DOHH2 (cell line): ENCODE measurements around the gene NKD1.

Experiments
- H3F3A ChIP-seq: fragments of 200-600 bp; sonication (generic), shearing (Covaris generic); 2 replicates; pipeline ENCODE4 v1.6.0; 2016; ENCODE audit warnings: antibody characterized with exemption, mild to moderate bottlenecking; ENCODE audit not compliant: control insufficient read depth, insufficient read depth
- H3K27ac ChIP-seq: fragments of 200-600 bp; sonication (generic); 2 replicates; pipeline ENCODE4 v1.5.1; 2014; ENCODE audit warnings: low read depth, mild to moderate bottlenecking, low read length, moderate library complexity
- H3K27me3 ChIP-seq: fragments of 200-600 bp; sonication (generic); 2 replicates; pipeline ENCODE4 v1.6.1; 2014; ENCODE audit warnings: mild to moderate bottlenecking, low read length, mixed read lengths; ENCODE audit not compliant: control insufficient read depth
- H3K36me3 ChIP-seq: fragments of 200-600 bp; sonication (generic); 2 replicates; pipeline ENCODE4 v1.6.1; 2014; ENCODE audit warnings: mild to moderate bottlenecking, low read length, moderate library complexity, mixed read lengths; ENCODE audit not compliant: control insufficient read depth
- H3K4me1 ChIP-seq: fragments of 200-600 bp; sonication (generic); 2 replicates; pipeline ENCODE4 v1.6.1; 2014; ENCODE audit warnings: mild to moderate bottlenecking, low read length, mixed read lengths; ENCODE audit not compliant: control insufficient read depth
- H3K4me2 ChIP-seq: fragments of 200-600 bp; sonication (generic); 2 replicates; pipeline ENCODE4 v1.6.0; 2014; ENCODE audit warnings: mild to moderate bottlenecking, low read length, moderate library complexity
- H3K4me3 ChIP-seq: fragments of 200-600 bp; sonication (generic); 2 replicates; pipeline ENCODE4 v1.5.1; 2014; ENCODE audit warnings: mild to moderate bottlenecking, low read length, mixed read lengths
- H3K79me2 ChIP-seq: fragments of 200-600 bp; sonication (generic); 2 replicates; pipeline ENCODE4 v1.6.1; 2014; ENCODE audit warnings: mild to moderate bottlenecking, low read length, mixed read lengths; ENCODE audit not compliant: control insufficient read depth
- H3K9me2 ChIP-seq: fragments of 200-600 bp; sonication (generic); replicated peaks from 2 replicates; pipeline ENCODE4 v1.6.1; 2014; ENCODE audit warnings: mild to moderate bottlenecking, low read length, mixed read lengths; ENCODE audit not compliant: control insufficient read depth
- H3K9me3 ChIP-seq: fragments of 200-600 bp; sonication (generic); 2 replicates; pipeline ENCODE4 v1.6.1; 2014; ENCODE audit warnings: antibody characterized with exemption, low read length, mixed read lengths; ENCODE audit not compliant: control insufficient read depth, insufficient read depth
- H4K20me1 ChIP-seq: fragments of 200-600 bp; sonication (generic); 2 replicates; pipeline ENCODE4 v1.6.0; 2014; ENCODE audit warnings: low read depth, mild to moderate bottlenecking, antibody characterized with exemption, low read length, moderate library complexity; ENCODE audit not compliant: control insufficient read depth, insufficient read depth
- CTCF ChIP-seq: fragments of 200-600 bp; sonication (generic); IDR thresholded peaks from one replicate; pipeline ENCODE4 v1.5.1; 2014; ENCODE audit warnings: antibody characterized with exemption, mild to moderate bottlenecking, low read depth, low read length; ENCODE audit not compliant: poor library complexity, severe bottlenecking
- EZH2phosphoT487 ChIP-seq: fragments of 200-600 bp; sonication (generic); IDR thresholded peaks from 2 replicates; pipeline ENCODE4 v1.6.1; 2017; ENCODE audit warnings: borderline replicate concordance, mild to moderate bottlenecking, antibody characterized with exemption, low read length, moderate library complexity, mixed read lengths

The NKD1 gene

GRCh38 chr16:50638816-50639670, 90.8 kb downstream of the NKD1 start:
- Histone ChIP-seq H3F3A (no peaks in the 10 kb centered on the region), H3K36me3 (no peaks in the 10 kb centered on the region), H3K27ac (no peak overlapping the region), H3K9me3 (no peaks in the 10 kb centered on the region), H3K4me1 (no peaks in the 10 kb centered on the region), H3K4me3 (no peak overlapping the region), H3K79me2 (no peaks in the 10 kb centered on the region), H3K9me2 (no peaks in the 10 kb centered on the region), H4K20me1 (no peaks in the 10 kb centered on the region), H3K27me3 (no peaks in the 10 kb centered on the region; the same call in 1 of the 2 replicates), H3K4me2 (no peak overlapping the region)
- TF ChIP-seq CTCF, result no peak
- TF ChIP-seq EZH2phosphoT487, result no peak

GRCh38 chr16:50640391-50640790, 92.2 kb downstream of the NKD1 start:
- H3K4me2 ChIP-seq, result no peak overlapping the region
- H3K36me3 ChIP-seq, result no peaks in the 10 kb centered on the region
- no peak overlapping the region for H3K4me3 ChIP-seq
- TF ChIP-seq EZH2phosphoT487, result no peak
- H3K4me1 ChIP-seq, result no peaks in the 10 kb centered on the region
- H3F3A ChIP-seq, result no peaks in the 10 kb centered on the region
- no peaks in the 10 kb centered on the region for H3K79me2 ChIP-seq
- no peaks in the 10 kb centered on the region; the same call in 1 of the 2 replicates for H3K27me3 ChIP-seq
- no peaks in the 10 kb centered on the region for H3K9me2 ChIP-seq
- H4K20me1 ChIP-seq, result no peaks in the 10 kb centered on the region
- H3K27ac ChIP-seq, result no peak overlapping the region
- H3K9me3 ChIP-seq, result no peaks in the 10 kb centered on the region

GRCh38 chr16:50640919-50641817, 93.0 kb downstream of the NKD1 start:
- Histone ChIP-seq H3K4me3 (no peak overlapping the region), H3K4me1 (no peaks in the 10 kb centered on the region), H3K4me2 (no peak overlapping the region), H3K27ac (no peak overlapping the region), H3K27me3 (no peaks in the 10 kb centered on the region; the same call in 1 of the 2 replicates), H3K9me2 (no peaks in the 10 kb centered on the region), H3K9me3 (no peaks in the 10 kb centered on the region), H3K79me2 (no peaks in the 10 kb centered on the region), H3K36me3 (no peaks in the 10 kb centered on the region), H3F3A (no peaks in the 10 kb centered on the region), H4K20me1 (no peaks in the 10 kb centered on the region)
- TF ChIP-seq CTCF, result no peak
- no peak for TF ChIP-seq EZH2phosphoT487

GRCh38 chr16:50641818-50642187, 93.6 kb downstream of the NKD1 start:
- no peaks in the 10 kb centered on the region; the same call in 1 of the 2 replicates for H3K27me3 ChIP-seq
- no peaks in the 10 kb centered on the region for H3K9me2 ChIP-seq
- H3F3A ChIP-seq, result no peaks in the 10 kb centered on the region
- no peak overlapping the region for H3K27ac ChIP-seq
- TF ChIP-seq CTCF, result no peak
- TF ChIP-seq EZH2phosphoT487, result no peak
- no peaks in the 10 kb centered on the region for H3K36me3 ChIP-seq
- H3K4me2 ChIP-seq, result no peak overlapping the region
- H3K4me3 ChIP-seq, result no peak overlapping the region
- H4K20me1 ChIP-seq, result no peaks in the 10 kb centered on the region
- H3K9me3 ChIP-seq, result no peaks in the 10 kb centered on the region
- H3K79me2 ChIP-seq, result no peaks in the 10 kb centered on the region
- no peaks in the 10 kb centered on the region for H3K4me1 ChIP-seq
